ENCODE data around the gene ZNF224. TPM values are rescaled to one million over a fixed set of nuclear protein-coding genes. Genes with fewer than 3 reads are reported as not detected.

The ZNF224 gene
- total RNA-seq, result 34.9 and 36.2 TPM in 2 replicates

GRCh38 chr19:44093931-44094765, at the start of gene ZNF224:
Gene ZNF224, plus strand, starts transcription at chr19:44094361. Its CDS starts 3,513 bp downstream, at chr19:44097874.
- intact Hi-C loops (cut with micrococcal nuclease), result loop anchor here (1.0 to 2.0 kb wide), 10 partner anchors 22 to 406 kb away; partner anchors contain the start of genes ZNF155, ZNF180, ZNF222 and ZNF230

- intact Hi-C loops (cut with micrococcal nuclease), result no loop called here
These were observed 43.2 kb upstream of the ZNF224 start for GRCh38 chr19:44050740-44051649.

GRCh38 chr19:44051650-44052402, 42.3 kb upstream of the ZNF224 start, which contains the start of gene ZNF223:
Gene ZNF223, plus strand, starts transcription at chr19:44052036. Its CDS starts 3,141 bp downstream, at chr19:44055177.
- intact Hi-C loops (cut with micrococcal nuclease), result no loop called here

DNA sequence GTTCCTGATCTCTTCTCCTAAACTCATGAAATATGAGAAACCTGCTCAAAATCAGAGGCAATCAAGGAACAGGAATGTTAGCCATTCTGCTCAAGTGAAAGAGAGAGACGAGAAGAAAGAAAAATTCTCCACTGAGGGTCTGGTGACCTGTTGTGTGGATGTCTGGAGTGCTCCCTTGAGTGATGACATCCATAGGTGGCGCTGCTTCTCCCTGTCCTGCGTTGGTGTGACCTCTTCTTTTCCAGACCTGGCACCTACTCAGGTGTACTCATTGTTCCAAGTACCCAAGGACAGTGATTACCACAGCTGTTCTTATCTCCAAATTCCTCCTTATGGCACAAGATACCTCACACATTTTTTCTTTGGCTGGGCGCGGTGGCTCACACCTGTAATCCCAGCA, 38.3 kb upstream of the ZNF224 start:
- intact Hi-C loops (cut with micrococcal nuclease), result no loop called here

DNA sequence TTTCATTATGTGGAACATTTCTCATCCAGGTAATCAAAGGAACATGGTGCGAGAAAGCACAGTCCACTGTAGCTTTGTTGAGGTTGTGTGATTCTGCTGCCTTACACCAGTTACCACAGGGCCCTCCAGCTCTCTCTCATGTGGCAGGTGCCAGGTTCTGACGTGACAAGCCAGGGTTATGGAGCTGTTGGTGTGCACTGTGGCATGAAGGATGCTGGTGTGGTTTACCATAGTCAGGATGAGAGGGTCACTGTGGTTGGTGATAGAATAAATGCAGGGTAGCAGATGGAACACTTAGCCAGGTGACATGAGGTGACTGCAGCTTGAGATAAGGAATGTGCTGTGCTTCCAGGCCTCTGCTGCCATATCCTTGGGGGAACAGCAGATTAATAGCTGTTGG, 34.9 kb upstream of the ZNF224 start:
- intact Hi-C loops (cut with micrococcal nuclease), result no loop called here

GRCh38 chr19:44061038-44061437, 33.1 kb upstream of the ZNF224 start:
- intact Hi-C loops (cut with micrococcal nuclease), result no loop called here

GRCh38 chr19:44066305-44066704, 27.9 kb upstream of the ZNF224 start:
- intact Hi-C loops (cut with micrococcal nuclease), result no loop called here

DNA sequence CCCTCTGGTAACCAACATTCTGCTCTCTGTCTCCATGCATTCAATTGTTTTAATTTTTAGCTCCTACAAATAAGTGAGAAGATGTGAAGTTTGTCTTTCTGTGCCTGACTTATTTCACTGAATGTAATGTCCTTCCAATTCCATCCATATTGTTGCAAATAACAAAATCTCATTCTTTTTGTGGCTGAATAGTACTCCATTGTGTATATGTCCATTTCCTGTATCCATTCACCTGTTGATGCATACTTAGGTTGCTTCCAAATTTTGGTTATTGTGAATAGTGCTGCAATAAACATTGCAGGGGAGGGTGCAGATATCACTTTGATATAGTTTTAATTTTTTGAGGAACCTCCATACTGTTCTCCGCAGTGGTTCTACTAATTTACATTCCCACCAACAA, 24.7 kb upstream of the ZNF224 start:
- intact Hi-C loops (cut with micrococcal nuclease), result no loop called here

DNA sequence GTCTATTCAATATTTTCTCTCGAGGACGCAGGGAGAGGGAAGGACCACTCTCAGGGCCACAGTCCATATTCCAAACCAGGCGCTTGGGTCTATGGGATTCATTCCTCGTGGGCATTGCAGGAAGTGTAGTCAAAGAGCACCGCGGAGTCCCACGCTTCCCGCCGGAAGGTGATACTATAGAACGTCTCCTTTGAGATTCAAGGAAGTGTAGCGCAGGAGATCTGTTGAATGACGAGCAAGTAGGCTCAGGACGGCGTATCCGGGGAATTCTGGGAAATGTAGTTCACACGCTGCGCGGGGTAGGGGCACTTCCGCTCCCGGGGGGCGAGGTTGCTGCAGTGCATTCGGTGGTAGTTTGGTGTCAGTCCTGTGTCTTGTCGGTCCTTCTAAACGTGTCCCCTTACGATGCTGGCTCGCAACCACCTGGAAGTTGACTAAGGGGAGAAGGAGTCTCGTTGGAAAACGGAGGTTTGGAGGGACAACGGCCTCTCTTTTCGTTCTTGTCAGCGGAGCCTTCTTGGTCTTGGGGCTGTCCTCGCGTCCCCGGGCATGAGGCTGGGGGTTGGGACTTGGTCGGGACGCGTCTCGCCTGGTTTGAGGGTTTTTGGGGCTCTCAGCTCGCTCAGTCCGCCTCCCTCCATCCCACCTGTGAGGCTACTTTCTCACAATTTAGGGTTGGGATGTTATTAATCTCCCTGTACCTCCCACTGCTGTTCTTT, 22.2 kb upstream of the ZNF224 start, which contains the start of gene ZNF284:
TSS of gene ZNF284 (plus strand) at position 336 of the 719 bp plus-strand sequence. CDS start 4,231 bp downstream, outside the sequence.
- intact Hi-C loops (cut with micrococcal nuclease), result loop anchor here (1.0 to 5.0 kb wide), 10 partner anchors 22 to 245 kb away; partner anchors contain the start of genes ZNF222, ZNF224, ZNF226 and ZNF227

GRCh38 chr19:44072543-44073401, 21.4 kb upstream of the ZNF224 start:
- intact Hi-C loops (cut with micrococcal nuclease), result loop anchor here (1.0 to 5.0 kb wide), 10 partner anchors 22 to 245 kb away; partner anchors contain the start of genes ZNF222, ZNF224, ZNF226 and ZNF227

GRCh38 chr19:44076325-44076724, 17.8 kb upstream of the ZNF224 start:
- intact Hi-C loops (cut with micrococcal nuclease), result no loop called here

- intact Hi-C loops (cut with micrococcal nuclease), result no loop called here
These were observed 2.1 kb upstream of the ZNF224 start for GRCh38 chr19:44092108-44092507.

DNA sequence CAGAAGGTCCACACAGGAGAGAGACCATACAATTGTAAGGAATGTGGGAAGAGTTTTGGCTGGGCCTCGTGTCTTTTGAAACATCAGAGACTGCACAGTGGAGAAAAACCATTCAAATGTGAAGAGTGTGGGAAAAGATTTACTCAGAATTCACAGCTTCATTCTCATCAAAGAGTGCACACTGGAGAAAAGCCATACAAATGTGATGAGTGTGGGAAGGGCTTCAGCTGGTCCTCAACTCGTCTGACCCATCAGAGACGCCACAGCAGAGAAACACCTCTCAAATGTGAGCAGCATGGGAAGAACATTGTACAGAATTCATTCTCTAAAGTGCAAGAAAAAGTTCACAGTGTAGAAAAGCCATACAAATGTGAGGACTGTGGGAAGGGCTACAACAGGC, 13.6 kb downstream of the ZNF224 start:
- intact Hi-C loops (cut with micrococcal nuclease), result no loop called here

- intact Hi-C loops (cut with micrococcal nuclease), result no loop called here
These were observed 15.3 kb downstream of the ZNF224 start for GRCh38 chr19:44109458-44109857.

GRCh38 chr19:44111910-44112463, 17.8 kb downstream of the ZNF224 start:
- intact Hi-C loops (cut with micrococcal nuclease), result loop anchor here (1.0 to 5.0 kb wide), 3 partner anchors 40 to 177 kb away; partner anchors contain the start of genes ZNF155, ZNF284 and ZNF45

DNA sequence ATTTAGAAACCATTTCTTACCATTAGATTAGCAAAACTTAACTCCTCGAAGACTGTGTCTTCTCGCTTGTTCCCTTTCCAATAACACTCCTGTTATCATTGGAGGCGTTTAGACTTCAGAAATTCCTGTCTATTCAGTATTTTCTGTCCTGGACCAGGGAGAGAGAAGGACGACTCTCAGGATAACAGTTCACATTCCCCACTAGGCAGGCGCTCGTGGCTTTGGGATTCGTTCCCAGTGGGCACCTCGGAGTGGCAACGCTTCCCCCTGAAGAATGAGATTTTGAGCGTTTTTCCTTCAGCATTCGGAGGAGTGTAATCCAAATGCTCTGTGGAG, 18.6 kb downstream of the ZNF224 start:
- intact Hi-C loops (cut with micrococcal nuclease), result loop anchor here (1.0 to 5.0 kb wide), 12 partner anchors 17 to 388 kb away; partner anchors contain the start of genes SMG9, ZNF155, ZNF180 and ZNF222

DNA sequence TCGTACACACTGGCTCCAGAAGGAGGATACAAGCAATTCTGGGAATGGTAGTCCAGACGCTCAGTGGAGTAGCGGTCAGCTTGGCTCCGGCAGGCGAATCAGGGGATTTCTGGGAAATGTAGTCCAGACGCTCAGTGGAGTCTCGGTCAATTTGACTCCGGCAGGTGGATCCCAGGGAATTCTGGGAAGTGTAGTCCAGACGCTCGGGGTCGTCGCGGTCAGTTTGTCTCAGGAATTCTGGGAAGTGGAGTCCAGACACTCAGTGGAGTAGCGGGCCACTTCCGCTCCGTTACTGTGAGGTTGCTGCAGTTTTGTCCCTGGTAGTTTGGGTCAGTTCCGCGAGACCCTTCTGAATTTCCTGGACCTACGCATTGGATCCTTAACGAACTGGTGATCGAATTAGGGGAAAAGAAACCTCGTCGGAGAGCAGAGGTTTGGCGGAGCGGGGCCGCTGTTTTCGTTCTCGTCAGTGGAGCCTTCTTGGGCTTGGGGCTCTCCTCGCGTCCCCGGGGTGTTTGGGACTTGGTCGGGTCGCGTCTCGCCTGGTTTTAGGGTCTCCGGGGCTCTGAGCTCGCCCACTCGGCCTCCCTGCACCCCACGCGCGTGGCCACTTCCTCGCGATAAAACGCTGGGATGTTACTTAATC, 19.1 kb downstream of the ZNF224 start, which contains the start of gene ZNF225:
TSS of gene ZNF225 (plus strand) at position 262 of the 646 bp plus-strand sequence. CDS start 2,429 bp downstream, outside the sequence.
- intact Hi-C loops (cut with micrococcal nuclease), result loop anchor here (1.0 to 5.0 kb wide), 11 partner anchors 18 to 387 kb away; partner anchors contain the start of genes SMG9, ZNF155, ZNF180 and ZNF222

Data from T-helper 1 cell treated with Interleukin-12 subunit alpha and Interleukin-12 subunit beta and Interleukin-4 antibody, amounts not matched to agents 30 ng/mL and 1 ng/mL, for 36 hours (primary cell).